Upper lobe of left lung (tissue), 4 donors: ENCODE data around the gene ZC3H7B.

Source experiments
- EP300 ChIP-seq, 4 donors: sonication (generic); formaldehyde crosslinking; IDR thresholded peaks; one replicate each; pipeline ENCODE4 v1.5.1; 2017; ENCODE audit warnings: antibody characterized with exemption in 4 of 4, control low read depth in 2 of 4
- POLR2A ChIP-seq, 4 donors: fragments of 450-650 bp; IDR thresholded peaks; one replicate each; pipeline ENCODE4 v1.5.1; 2016 to 2017; ENCODE audit warnings: antibody characterized with exemption in 4 of 4, mild to moderate bottlenecking in 2 of 4
- POLR2AphosphoS5 ChIP-seq, 2 donors: sonication (generic); formaldehyde crosslinking; IDR thresholded peaks; one replicate each; pipeline ENCODE4 v1.5.1; 2017; ENCODE audit warnings: antibody characterized with exemption in 2 of 2
- TF ChIP-seq, protein P1 (sequence below), 6 experiments: fragments of 450-650 bp in 4 of 6; fragments of 200-600 bp in 2 of 6; sonication (generic) in 2 of 6; IDR thresholded peaks; one replicate each; pipeline ENCODE4 v1.5.1; 2016 to 2019; ENCODE audit warnings: antibody characterized with exemption in 6 of 6

DNA sequence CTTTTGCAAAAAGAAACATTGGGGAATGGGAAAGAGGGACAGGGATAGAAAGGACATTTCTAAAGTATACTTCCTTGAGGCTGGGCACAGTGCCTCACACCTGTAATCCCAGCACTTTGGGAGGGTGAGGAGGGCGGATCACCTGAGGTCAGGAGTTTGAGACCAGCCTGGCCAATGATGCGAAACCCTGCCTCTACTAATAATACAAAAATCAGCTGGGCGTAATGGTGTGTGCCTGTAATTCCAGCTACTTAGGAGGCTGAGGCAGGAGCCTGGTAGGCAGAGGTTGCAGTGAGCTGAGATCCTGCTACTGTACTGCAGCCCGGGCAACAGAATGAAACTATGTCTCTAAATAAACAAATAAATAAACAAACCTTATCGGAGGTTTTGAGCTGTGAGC is 64.1 kb downstream of the ZC3H7B start:
- no peak for TF ChIP-seq POLR2A (IDR thresholded peaks at IDR 0.05)
- TF ChIP-seq, protein P1, sequence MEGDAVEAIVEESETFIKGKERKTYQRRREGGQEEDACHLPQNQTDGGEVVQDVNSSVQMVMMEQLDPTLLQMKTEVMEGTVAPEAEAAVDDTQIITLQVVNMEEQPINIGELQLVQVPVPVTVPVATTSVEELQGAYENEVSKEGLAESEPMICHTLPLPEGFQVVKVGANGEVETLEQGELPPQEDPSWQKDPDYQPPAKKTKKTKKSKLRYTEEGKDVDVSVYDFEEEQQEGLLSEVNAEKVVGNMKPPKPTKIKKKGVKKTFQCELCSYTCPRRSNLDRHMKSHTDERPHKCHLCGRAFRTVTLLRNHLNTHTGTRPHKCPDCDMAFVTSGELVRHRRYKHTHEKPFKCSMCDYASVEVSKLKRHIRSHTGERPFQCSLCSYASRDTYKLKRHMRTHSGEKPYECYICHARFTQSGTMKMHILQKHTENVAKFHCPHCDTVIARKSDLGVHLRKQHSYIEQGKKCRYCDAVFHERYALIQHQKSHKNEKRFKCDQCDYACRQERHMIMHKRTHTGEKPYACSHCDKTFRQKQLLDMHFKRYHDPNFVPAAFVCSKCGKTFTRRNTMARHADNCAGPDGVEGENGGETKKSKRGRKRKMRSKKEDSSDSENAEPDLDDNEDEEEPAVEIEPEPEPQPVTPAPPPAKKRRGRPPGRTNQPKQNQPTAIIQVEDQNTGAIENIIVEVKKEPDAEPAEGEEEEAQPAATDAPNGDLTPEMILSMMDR (IDR thresholded peaks at IDR 0.05) = no peak
- no peak for TF ChIP-seq POLR2AphosphoS5 (IDR thresholded peaks at IDR 0.05)
- no peak for TF ChIP-seq EP300 (IDR thresholded peaks at IDR 0.05)
